Measurements from ENCODE around the gene FBXO11.
"Not testable (repeated sequence)": the region's sequence is repeated elsewhere in the genome, so short reads cannot be mapped to it uniquely, and the experiment has no call there.

DNA sequence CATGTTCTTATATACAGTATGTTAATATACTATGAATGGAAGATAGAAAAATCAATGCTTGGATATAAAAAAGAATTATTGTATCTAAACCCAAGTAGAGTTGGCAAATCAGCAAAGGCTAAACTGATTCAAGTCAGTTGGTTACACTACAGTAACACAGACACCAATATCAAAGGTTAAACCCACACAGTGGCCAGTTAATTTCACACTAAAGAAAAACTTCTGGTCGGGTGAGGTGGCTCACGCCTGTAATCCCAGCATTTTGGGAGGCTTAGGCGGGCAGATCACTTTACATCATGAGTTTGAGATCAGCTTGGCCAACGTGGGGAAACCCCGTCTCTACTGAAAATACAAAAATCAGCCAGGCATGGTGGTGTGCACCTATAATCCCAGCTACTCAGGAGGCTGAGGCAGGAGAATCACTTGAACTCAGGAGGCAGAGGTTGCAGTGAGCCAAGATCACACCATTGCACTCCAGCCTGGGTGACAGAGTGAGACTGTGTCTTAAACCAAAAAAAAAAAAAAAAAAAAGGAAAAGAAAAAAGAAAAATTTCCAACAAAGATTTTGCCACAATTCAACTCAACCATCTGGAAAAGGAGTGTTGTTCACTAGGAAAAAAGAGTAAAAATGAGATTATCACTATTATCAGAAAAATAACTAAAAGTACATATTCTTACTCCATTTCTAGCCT is 9.0 kb downstream of the FBXO11 start:
- TF ChIP-seq POLR2A (IDR thresholded peaks at IDR 0.05) = not testable (repeated sequence)
- TF ChIP-seq, protein P1, sequence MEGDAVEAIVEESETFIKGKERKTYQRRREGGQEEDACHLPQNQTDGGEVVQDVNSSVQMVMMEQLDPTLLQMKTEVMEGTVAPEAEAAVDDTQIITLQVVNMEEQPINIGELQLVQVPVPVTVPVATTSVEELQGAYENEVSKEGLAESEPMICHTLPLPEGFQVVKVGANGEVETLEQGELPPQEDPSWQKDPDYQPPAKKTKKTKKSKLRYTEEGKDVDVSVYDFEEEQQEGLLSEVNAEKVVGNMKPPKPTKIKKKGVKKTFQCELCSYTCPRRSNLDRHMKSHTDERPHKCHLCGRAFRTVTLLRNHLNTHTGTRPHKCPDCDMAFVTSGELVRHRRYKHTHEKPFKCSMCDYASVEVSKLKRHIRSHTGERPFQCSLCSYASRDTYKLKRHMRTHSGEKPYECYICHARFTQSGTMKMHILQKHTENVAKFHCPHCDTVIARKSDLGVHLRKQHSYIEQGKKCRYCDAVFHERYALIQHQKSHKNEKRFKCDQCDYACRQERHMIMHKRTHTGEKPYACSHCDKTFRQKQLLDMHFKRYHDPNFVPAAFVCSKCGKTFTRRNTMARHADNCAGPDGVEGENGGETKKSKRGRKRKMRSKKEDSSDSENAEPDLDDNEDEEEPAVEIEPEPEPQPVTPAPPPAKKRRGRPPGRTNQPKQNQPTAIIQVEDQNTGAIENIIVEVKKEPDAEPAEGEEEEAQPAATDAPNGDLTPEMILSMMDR (IDR thresholded peaks at IDR 0.05) = not testable (repeated sequence)

Data from adrenal gland (tissue), 5 donors.